GM23338 (cell line): ENCODE data around the gene ZDHHC15. TPM values are rescaled to one million over a fixed set of nuclear protein-coding genes. Genes with fewer than 3 reads are reported as not detected.

Experiments
- ATAC-seq: fragments of 200-7000 bp; cut with Tn5 transposase; 3 replicates; pipeline ENCODE4 v1.9.1; 2020
- DNase-seq: peaks from one replicate; pipeline ENCODE4 v3.0.0-alpha.2; 2015; ENCODE audit warnings: low spot score
- H2AFZ ChIP-seq: fragments of 200-600 bp; sonication (generic); 2 replicates; pipeline ENCODE4 v1.8.0; 2016; ENCODE audit warnings: antibody characterized with exemption, mild to moderate bottlenecking, moderate library complexity
- H3F3A ChIP-seq: fragments of 200-600 bp; sonication (generic); replicated peaks from 2 replicates; pipeline ENCODE4 v1.8.0; 2017; ENCODE audit warnings: antibody characterized with exemption, mixed run types, low read depth
- H3K27ac ChIP-seq: fragments of 200-600 bp; sonication (generic); 2 replicates; pipeline ENCODE4 v1.6.1; 2016; ENCODE audit warnings: low read depth
- H3K27me3 ChIP-seq: fragments of 200-600 bp; sonication (generic); 2 replicates; pipeline ENCODE4 v1.8.0; 2016; ENCODE audit warnings: mild to moderate bottlenecking, mixed run types, moderate library complexity; ENCODE audit not compliant: insufficient read depth
- H3K36me3 ChIP-seq: fragments of 200-600 bp; sonication (generic); 2 replicates; pipeline ENCODE4 v1.8.0; 2016; ENCODE audit warnings: mild to moderate bottlenecking; ENCODE audit not compliant: insufficient read depth
- H3K4me1 ChIP-seq: fragments of 200-600 bp; sonication (generic); 2 replicates; pipeline ENCODE4 v1.8.0; 2016; ENCODE audit warnings: mild to moderate bottlenecking, moderate library complexity; ENCODE audit not compliant: insufficient read depth
- H3K4me2 ChIP-seq: fragments of 200-600 bp; sonication (generic); 2 replicates; pipeline ENCODE4 v1.7.1; 2017; ENCODE audit warnings: mixed run types
- H3K4me3 ChIP-seq: fragments of 200-600 bp; sonication (generic); 2 replicates; pipeline ENCODE4 v1.6.1; 2016; ENCODE audit warnings: mixed run types
- H3K79me2 ChIP-seq: fragments of 200-600 bp; sonication (generic); replicated peaks from 2 replicates; pipeline ENCODE4 v1.8.0; 2017; ENCODE audit warnings: mild to moderate bottlenecking; ENCODE audit not compliant: insufficient read depth
- H3K9me2 ChIP-seq: fragments of 200-600 bp; sonication (generic); 2 replicates; pipeline ENCODE4 v1.8.0; 2017; ENCODE audit not compliant: insufficient read depth
- H4K20me1 ChIP-seq: fragments of 200-600 bp; sonication (generic); replicated peaks from 2 replicates; pipeline ENCODE4 v1.8.0; 2017; ENCODE audit warnings: mild to moderate bottlenecking; ENCODE audit not compliant: insufficient read depth
- H3K27ac Mint-ChIP-seq: 2 replicates; pipeline ENCODE4 v1.8.0; 2020; ENCODE audit warnings: inconsistent platforms, mild to moderate bottlenecking, moderate library complexity, mixed read lengths
- H3K27me3 Mint-ChIP-seq: 3 replicates; pipeline ENCODE4 v1.8.0; 2022; ENCODE audit warnings: low read depth, mild to moderate bottlenecking, moderate library complexity, mixed read lengths, inconsistent platforms; ENCODE audit not compliant: insufficient read depth, poor library complexity
- H3K36me3 Mint-ChIP-seq: 3 replicates; pipeline ENCODE4 v1.8.0; 2021; ENCODE audit warnings: low read depth, mild to moderate bottlenecking, inconsistent platforms, moderate library complexity, mixed read lengths
- H3K4me1 Mint-ChIP-seq: 3 replicates; pipeline ENCODE4 v1.8.0; 2020; ENCODE audit warnings: mild to moderate bottlenecking, inconsistent platforms, mixed read lengths
- H3K4me3 Mint-ChIP-seq: 3 replicates; pipeline ENCODE4 v1.8.0; 2021; ENCODE audit warnings: moderate library complexity, mild to moderate bottlenecking, inconsistent platforms, mixed read lengths
- H3K9me3 Mint-ChIP-seq: 3 replicates; pipeline ENCODE4 v1.8.0; 2020; ENCODE audit warnings: moderate library complexity, mild to moderate bottlenecking, inconsistent platforms, mixed read lengths
- CREB1 ChIP-seq: fragments of 250-450 bp; sonication (Bioruptor Pico); IDR thresholded peaks from 2 replicates; pipeline ENCODE4 v1.5.0; 2020; ENCODE audit warnings: low read depth, mild to moderate bottlenecking, moderate library complexity
- CTCF ChIP-seq, 2 experiments: fragments of 200-600 bp in 1 of 2; sonication (generic) in 1 of 2; conservative IDR thresholded peaks; 2 replicates each; pipeline versions ENCODE4 v1.5.1 to v1.6.1; 2016 to 2017; ENCODE audit warnings: antibody characterized with exemption in 2 of 2, low read depth in 2 of 2, mild to moderate bottlenecking in 2 of 2, moderate library complexity in 1 of 2
- ETS1 ChIP-seq: IDR thresholded peaks from 2 replicates; pipeline ENCODE4 v1.6.1; 2016; ENCODE audit warnings: antibody characterized with exemption
- EZH2 ChIP-seq: fragments of 200-600 bp; sonication (generic); IDR thresholded peaks from one replicate; pipeline ENCODE4 v1.8.0; 2017; ENCODE audit warnings: antibody characterized with exemption, mild to moderate bottlenecking, low read depth; ENCODE audit not compliant: unreplicated experiment
- EZH2phosphoT487 ChIP-seq: fragments of 200-600 bp; sonication (generic); IDR thresholded peaks from one replicate; pipeline ENCODE4 v1.8.1; 2018; ENCODE audit warnings: antibody characterized with exemption; ENCODE audit not compliant: unreplicated experiment
- JUNB ChIP-seq: IDR thresholded peaks from one replicate; pipeline ENCODE4 v1.6.1; 2016; ENCODE audit warnings: antibody characterized with exemption; ENCODE audit not compliant: unreplicated experiment
- NANOG ChIP-seq: IDR thresholded peaks from 2 replicates; pipeline ENCODE4 v1.6.1; 2016; ENCODE audit warnings: antibody characterized with exemption, borderline replicate concordance
- POLR2AphosphoS5 ChIP-seq: IDR thresholded peaks from 2 replicates; pipeline ENCODE4 v1.6.1; 2016; ENCODE audit warnings: antibody characterized with exemption, low read depth
- REST ChIP-seq: IDR thresholded peaks from one replicate; pipeline ENCODE4 v1.6.1; 2018; ENCODE audit warnings: antibody characterized with exemption; ENCODE audit not compliant: unreplicated experiment
- STAT1 ChIP-seq: IDR thresholded peaks from one replicate; pipeline ENCODE4 v1.6.1; 2016; ENCODE audit warnings: antibody characterized with exemption; ENCODE audit not compliant: unreplicated experiment
- ZNF114 ChIP-seq: fragments of 250-450 bp; sonication (Bioruptor Pico); IDR thresholded peaks from 2 replicates; pipeline ENCODE4 v1.5.0; 2020; ENCODE audit warnings: mild to moderate bottlenecking, moderate library complexity
- ZNF331 ChIP-seq: fragments of 250-450 bp; sonication (Bioruptor Pico); IDR thresholded peaks from 2 replicates; pipeline ENCODE4 v1.5.0; 2020; ENCODE audit warnings: low read depth, mild to moderate bottlenecking, moderate library complexity
- ZNF462 ChIP-seq: fragments of 250-450 bp; sonication (Bioruptor Pico); IDR thresholded peaks from 2 replicates; pipeline ENCODE4 v1.5.0; 2020; ENCODE audit warnings: mild to moderate bottlenecking, moderate library complexity
- polyA plus RNA-seq: library from polyadenylated mRNA; unstranded; fragments of >200 nt; fragmentation: Nextera tagmentation; extraction: Ambion mirVana; gene quantifications from 2 replicates; pipeline ENCODE4 v1.2.1, GENCODE V29; 2016
- total RNA-seq: library from RNA; depleted of rRNA; stranded (reverse); fragments of >200 nt; shearing (Covaris generic); gene quantifications from 2 replicates; pipeline ENCODE4 v1.2.3, GENCODE V29; 2014

ZDHHC15 gene
- total and polyA plus RNA-seq, 2 experiments from 2014 or later = 3.4 to 4.7 TPM

DNA sequence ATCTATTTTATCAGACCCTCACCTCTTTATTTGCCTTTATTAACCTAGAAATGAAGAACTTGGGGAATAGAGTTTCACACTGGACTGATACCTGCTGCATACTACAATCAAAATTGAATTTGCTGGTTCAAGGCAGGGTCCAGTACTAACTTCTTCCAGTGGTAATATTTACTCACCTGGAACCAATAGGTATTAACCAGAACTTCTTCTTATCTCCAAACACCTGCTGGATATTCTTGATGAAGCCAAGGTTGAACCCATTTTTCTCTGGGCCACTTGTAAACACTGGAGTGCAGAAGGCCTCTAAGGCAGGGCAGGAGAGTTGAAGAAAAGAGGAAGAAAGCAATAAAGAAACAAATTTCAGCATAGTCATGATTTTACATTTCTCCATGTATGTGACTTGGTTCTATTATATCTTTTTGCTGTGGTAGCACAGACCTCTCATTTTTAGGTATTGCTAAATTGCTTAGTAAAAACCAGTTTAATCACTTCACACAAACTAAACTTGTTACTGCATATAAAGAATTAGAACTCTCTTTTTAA lies 101.1 kb downstream of the ZDHHC15 start:
- no peak for ATAC-seq
- Mint-ChIP-seq H3K36me3 (peaks cover 7% of the 10 kb centered on the region; the same call in 2 of the 3 replicates), H3K4me1 (no peaks in the 10 kb centered on the region), H3K4me3 (no peak overlapping the region), H3K27ac (no peak overlapping the region), H3K9me3 (no peaks in the 10 kb centered on the region; the same call in 2 of the 3 replicates), H3K27me3 (no peaks in the 10 kb centered on the region)
- H3K4me2 ChIP-seq = no peak overlapping the region
- H3K27me3 ChIP-seq = no peaks in the 10 kb centered on the region
- no peaks in the 10 kb centered on the region for H3K9me2 ChIP-seq
- no peak overlapping the region for H3K27ac ChIP-seq
- DNase-seq = no peak
- no peaks in the 10 kb centered on the region for H4K20me1 ChIP-seq
- no peaks in the 10 kb centered on the region for H3K79me2 ChIP-seq
- no peaks in the 10 kb centered on the region for H3K4me1 ChIP-seq
- H3K36me3 ChIP-seq = no peaks in the 10 kb centered on the region
- no peak overlapping the region for H3K4me3 ChIP-seq
- TF ChIP-seq ZNF114 (CRISPR knock-in tag) (no peak), POLR2AphosphoS5 (no peak), ETS1 (no peak), STAT1 (no peak), EZH2 (no peak), ZNF331 (CRISPR knock-in tag) (no peak), CREB1 (no peak), EZH2phosphoT487 (no peak), NANOG (no peak), ZNF462 (CRISPR knock-in tag) (no peak), JUNB (no peak), CTCF (conservative IDR thresholded peaks at IDR 0.05; ENCODE audit: low read depth in 2 of 2) (no peak), REST (no peak)
- H2AFZ ChIP-seq = no peak overlapping the region
- no peaks in the 10 kb centered on the region for H3F3A ChIP-seq
